Measurements from ENCODE around the gene NLRC5.

- TF ChIP-seq CTCF (conservative IDR thresholded peaks at IDR 0.05) (no peak), EZH2 (IDR thresholded peaks at IDR 0.05; ENCODE audit: low read depth) (no peak)
Observed at GRCh38 chr16:57062329-57062728, 73.0 kb downstream of the NLRC5 start.

Measured in PC-9 (cell line).